Measurements from ENCODE around the gene HSPA14. TPM values are rescaled to one million over a fixed set of nuclear protein-coding genes. Genes with fewer than 3 reads are reported as not detected.

HSPA14 gene
- 11.2 and 12.1 TPM in 2 replicates for total RNA-seq

DNA sequence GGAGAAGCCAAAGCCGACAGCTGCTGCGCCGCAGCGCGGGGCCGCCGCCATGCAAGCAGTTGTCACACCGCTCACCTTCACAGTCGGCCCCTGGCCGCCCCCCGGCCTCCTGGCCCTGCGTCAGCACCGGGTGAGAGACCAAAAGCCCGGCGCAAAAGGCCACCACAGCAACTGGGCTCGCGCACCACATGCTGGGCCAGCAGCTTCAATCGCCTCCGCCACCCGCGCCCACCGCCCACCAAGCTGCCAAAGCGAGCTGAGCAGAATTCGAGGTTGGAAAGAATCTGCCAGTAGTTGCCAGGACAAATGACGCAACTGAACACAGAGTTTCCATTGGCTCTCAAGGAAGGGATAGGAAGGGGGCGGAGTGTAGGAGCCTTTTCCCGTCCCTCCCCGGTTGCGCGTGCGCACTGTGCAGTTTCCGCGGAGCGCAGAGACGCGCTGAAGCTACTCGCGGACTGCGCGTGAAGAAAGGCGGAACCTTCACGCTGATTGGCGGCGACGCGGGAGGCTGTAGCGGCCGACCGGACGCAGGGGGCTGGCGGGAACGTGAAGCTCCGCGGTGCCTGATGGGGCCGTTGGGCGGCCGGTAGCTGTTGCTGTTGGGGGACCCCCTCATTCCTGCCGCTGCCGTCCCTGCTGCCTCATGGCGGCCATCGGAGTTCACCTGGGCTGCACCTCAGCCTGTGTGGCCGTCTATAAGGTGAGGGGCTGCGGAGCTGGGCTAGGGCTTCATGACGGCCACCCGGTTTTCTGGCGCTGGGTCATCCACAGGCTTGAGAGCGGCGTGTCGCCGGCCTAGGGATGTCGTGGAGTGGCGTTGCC, at the start of gene HSPA14, which contains the start of the genes CDNF and MSANTD7:
Gene HSPA14 (plus strand): TSS at position 550 of the 825 bp plus-strand sequence. CDS start 97 bp downstream, at position 647.
Gene CDNF (minus strand): TSS at position 281 of the 825 bp plus-strand sequence. CDS start 91 bp downstream, at position 190.
Gene MSANTD7 (plus strand): TSS at position 550 of the 825 bp plus-strand sequence. CDS start 3,979 bp downstream, outside the sequence.

GRCh38 chr10:14878266-14879123, 40.4 kb downstream of the HSPA14 start, which contains the start of gene SUV39H2:
Gene SUV39H2 (plus strand): TSS chr10:14878866. CDS start chr10:14878889, 23 bp downstream.

Other genes starting within 250 kb of the HSPA14 start
- gene FAM107B, start 63.4 kb upstream of the HSPA14 start, total RNA-seq = 7.2 and 9.6 TPM in 2 replicates
- gene CDNF, start 269 bp upstream of the HSPA14 start, total RNA-seq = 0.86 and 3.0 TPM in 2 replicates
- gene MSANTD7, start within 50 bp of the HSPA14 start, total RNA-seq = 6.3 and 8.2 TPM in 2 replicates
- gene SUV39H2, start 40.6 kb downstream of the HSPA14 start, total RNA-seq = 9.6 and 14.4 TPM in 2 replicates
- gene DCLRE1C, start 115.8 kb downstream of the HSPA14 start, total RNA-seq = 5.5 and 5.8 TPM in 2 replicates
- gene MEIG1, start 121.1 kb downstream of the HSPA14 start, total RNA-seq = not detected in 2 replicates
- gene OLAH, start 205.6 kb downstream of the HSPA14 start, total RNA-seq = not detected in 2 replicates